ENCODE results near the gene BRMS1L.

DNA sequence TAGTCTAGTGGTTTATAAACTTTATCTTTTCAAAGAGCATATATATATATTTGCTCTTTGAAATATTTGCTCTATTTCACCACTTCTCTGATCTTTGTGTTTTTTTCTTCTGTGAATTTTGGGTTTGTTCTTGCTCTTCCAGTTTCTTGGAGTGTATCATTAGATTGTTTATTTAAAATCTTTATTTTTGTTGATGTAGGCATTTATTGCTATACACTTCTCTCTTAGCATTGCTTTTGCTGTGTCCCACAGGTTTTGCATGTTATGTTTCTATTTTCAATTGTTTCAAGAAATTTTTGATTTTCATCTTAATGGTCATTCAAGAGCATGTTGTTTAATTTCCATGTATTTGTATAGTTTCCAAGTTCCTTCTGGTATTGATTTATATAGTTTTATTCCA, 69.1 kb downstream of the BRMS1L start:
- TF ChIP-seq, protein P1, sequence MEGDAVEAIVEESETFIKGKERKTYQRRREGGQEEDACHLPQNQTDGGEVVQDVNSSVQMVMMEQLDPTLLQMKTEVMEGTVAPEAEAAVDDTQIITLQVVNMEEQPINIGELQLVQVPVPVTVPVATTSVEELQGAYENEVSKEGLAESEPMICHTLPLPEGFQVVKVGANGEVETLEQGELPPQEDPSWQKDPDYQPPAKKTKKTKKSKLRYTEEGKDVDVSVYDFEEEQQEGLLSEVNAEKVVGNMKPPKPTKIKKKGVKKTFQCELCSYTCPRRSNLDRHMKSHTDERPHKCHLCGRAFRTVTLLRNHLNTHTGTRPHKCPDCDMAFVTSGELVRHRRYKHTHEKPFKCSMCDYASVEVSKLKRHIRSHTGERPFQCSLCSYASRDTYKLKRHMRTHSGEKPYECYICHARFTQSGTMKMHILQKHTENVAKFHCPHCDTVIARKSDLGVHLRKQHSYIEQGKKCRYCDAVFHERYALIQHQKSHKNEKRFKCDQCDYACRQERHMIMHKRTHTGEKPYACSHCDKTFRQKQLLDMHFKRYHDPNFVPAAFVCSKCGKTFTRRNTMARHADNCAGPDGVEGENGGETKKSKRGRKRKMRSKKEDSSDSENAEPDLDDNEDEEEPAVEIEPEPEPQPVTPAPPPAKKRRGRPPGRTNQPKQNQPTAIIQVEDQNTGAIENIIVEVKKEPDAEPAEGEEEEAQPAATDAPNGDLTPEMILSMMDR (conservative IDR thresholded peaks at IDR 0.05; ENCODE audit: low read depth, low read length): no peak
- no peak for TF ChIP-seq EZH2 (IDR thresholded peaks at IDR 0.05; ENCODE audit: low read length, unreplicated experiment)

All from PC-3 (cell line).